ENCODE measurements around the gene ANO10.

DNA sequence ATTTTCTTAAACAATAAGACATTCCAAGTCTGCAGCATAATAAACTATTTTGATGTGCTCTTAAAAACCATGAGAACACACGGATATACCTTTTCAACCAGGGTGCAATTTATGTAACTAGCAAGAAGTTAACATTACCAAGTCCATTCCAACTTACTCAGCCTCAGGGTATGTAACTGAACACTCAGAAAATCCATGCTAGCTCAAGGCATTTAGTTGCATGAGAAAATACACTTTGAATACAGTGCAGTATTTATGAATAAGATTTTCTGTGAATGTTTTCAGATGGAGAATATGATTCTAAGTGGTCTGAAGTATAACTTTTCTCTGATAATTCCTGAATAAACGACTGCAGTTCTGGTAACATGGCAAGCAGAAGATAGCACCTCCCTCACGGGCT, 211.2 kb downstream of the ANO10 start:
- TF ChIP-seq, protein P1, sequence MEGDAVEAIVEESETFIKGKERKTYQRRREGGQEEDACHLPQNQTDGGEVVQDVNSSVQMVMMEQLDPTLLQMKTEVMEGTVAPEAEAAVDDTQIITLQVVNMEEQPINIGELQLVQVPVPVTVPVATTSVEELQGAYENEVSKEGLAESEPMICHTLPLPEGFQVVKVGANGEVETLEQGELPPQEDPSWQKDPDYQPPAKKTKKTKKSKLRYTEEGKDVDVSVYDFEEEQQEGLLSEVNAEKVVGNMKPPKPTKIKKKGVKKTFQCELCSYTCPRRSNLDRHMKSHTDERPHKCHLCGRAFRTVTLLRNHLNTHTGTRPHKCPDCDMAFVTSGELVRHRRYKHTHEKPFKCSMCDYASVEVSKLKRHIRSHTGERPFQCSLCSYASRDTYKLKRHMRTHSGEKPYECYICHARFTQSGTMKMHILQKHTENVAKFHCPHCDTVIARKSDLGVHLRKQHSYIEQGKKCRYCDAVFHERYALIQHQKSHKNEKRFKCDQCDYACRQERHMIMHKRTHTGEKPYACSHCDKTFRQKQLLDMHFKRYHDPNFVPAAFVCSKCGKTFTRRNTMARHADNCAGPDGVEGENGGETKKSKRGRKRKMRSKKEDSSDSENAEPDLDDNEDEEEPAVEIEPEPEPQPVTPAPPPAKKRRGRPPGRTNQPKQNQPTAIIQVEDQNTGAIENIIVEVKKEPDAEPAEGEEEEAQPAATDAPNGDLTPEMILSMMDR (IDR thresholded peaks at IDR 0.05): no peak
- TF ChIP-seq EP300 (IDR thresholded peaks at IDR 0.05): no peak
- no peak for TF ChIP-seq POLR2A (IDR thresholded peaks at IDR 0.05)
- TF ChIP-seq POLR2AphosphoS5 (IDR thresholded peaks at IDR 0.05): no peak

All from stomach (tissue), 4 donors.